K562 (cell line): ENCODE measurements around the gene SLC27A2. TPM values are rescaled to one million over a fixed set of nuclear protein-coding genes. Genes with fewer than 3 reads are reported as not detected.

Experiments used
- ATAC-seq: fragments of 200-7000 bp; cut with Tn5 transposase; 3 replicates; pipeline ENCODE4 v1.9.1; 2020; ENCODE audit warnings: moderate library complexity
- BruUV-seq: library from RNA; stranded (reverse); fragments of 400-500 nt; replicated peaks from 2 replicates; lab custom pipeline; 2021; lab: Mats Ljungman, UMichigan
- CTCF ChIA-PET: fragments of 300-600 bp; formaldehyde crosslinking; extraction: SDS; loops from one replicate; lab custom pipeline; 2021; ENCODE audit warnings: low intra/inter-chr PET ratio; lab: Yijun Ruan, JAX
- POLR2A ChIA-PET: fragments of 300-600, 350-650 bp; sonication (Branson Sonifier 250); formaldehyde crosslinking; extraction: SDS; loops from one replicate; lab custom pipeline; 2021; ENCODE audit warnings: antibody characterized with exemption, inconsistent platforms; lab: Yijun Ruan, JAX
- DNase-seq, 4 experiments: peaks; one replicate each; pipeline versions ENCODE4 v3.0.0 to v3.0.0-alpha.2; 2011 to 2018; ENCODE audit warnings: low spot score in 3 of 4, mixed read lengths in 3 of 4; ENCODE audit errors: extremely low read depth in 1 of 4
- FAIRE-seq: peaks from 2 replicates; lab custom pipeline; 2011; peaks lifted over from hg19 to GRCh38; lab: Jason Lieb, UNC
- H2AFZ ChIP-seq: 2 replicates; pipeline ENCODE4 v1.6.0; 2011; ENCODE audit warnings: low read depth, low read length, control low read depth, inconsistent platforms
- H3K27ac ChIP-seq: fragments of 200-600 bp; 3 replicates; pipeline ENCODE4 v1.8.0; 2011; ENCODE audit warnings: low read depth, mild to moderate bottlenecking, control low read depth, inconsistent platforms, low read length, moderate library complexity, mixed read lengths; ENCODE audit errors: extremely low read depth
- H3K27me3 ChIP-seq, 2 experiments: fragments of 300-600 bp in 1 of 2; 2 replicates in 1 of 2; 3 replicates in 1 of 2; pipeline versions ENCODE4 v1.6.0 to v1.8.0; 2011; ENCODE audit warnings: inconsistent platforms in 2 of 2, low read length in 2 of 2, mild to moderate bottlenecking in 1 of 2, mixed read lengths in 1 of 2, moderate library complexity in 1 of 2; ENCODE audit not compliant: control insufficient read depth in 2 of 2, insufficient read depth in 2 of 2
- H3K36me3 ChIP-seq: fragments of 300-600 bp; 3 replicates; pipeline ENCODE4 v1.8.0; 2011; ENCODE audit warnings: mild to moderate bottlenecking, low read length, inconsistent platforms; ENCODE audit not compliant: control insufficient read depth, insufficient read depth
- H3K4me1 ChIP-seq, 2 experiments: fragments of 200-600 bp in 1 of 2; replicated peaks in 1 of 2; 2 replicates in 1 of 2; 3 replicates in 1 of 2; pipeline versions ENCODE4 v1.5.1 to v1.8.0; 2011; ENCODE audit warnings: inconsistent platforms in 2 of 2, low read length in 2 of 2, mild to moderate bottlenecking in 1 of 2, mixed read lengths in 1 of 2, moderate library complexity in 1 of 2; ENCODE audit not compliant: control insufficient read depth in 2 of 2, insufficient read depth in 2 of 2
- H3K4me2 ChIP-seq: 2 replicates; pipeline ENCODE4 v1.6.1; 2011; ENCODE audit warnings: low read length, control low read depth, inconsistent platforms, mixed read lengths; ENCODE audit not compliant: insufficient read depth
- H3K4me3 ChIP-seq: fragments of 200-600 bp; sonication (generic), shearing (Covaris generic); 2 replicates; pipeline ENCODE4 v1.5.1; 2016; ENCODE audit warnings: control low read depth, inconsistent platforms
- H3K79me2 ChIP-seq: fragments of 200-600 bp; 3 replicates; pipeline ENCODE4 v1.8.0; 2011; ENCODE audit warnings: low read length, inconsistent platforms; ENCODE audit not compliant: control insufficient read depth, insufficient read depth
- H3K9ac ChIP-seq, 2 experiments: 2 replicates each; pipeline versions ENCODE4 v1.6.0 to v1.6.1; 2011; ENCODE audit warnings: low read depth in 2 of 2, low read length in 2 of 2, control low read depth in 1 of 2, inconsistent platforms in 1 of 2, mild to moderate bottlenecking in 1 of 2, mixed read lengths in 1 of 2; ENCODE audit not compliant: insufficient read depth in 1 of 2
- H3K9me1 ChIP-seq: one replicate; pipeline ENCODE4 v1.6.0; 2011; ENCODE audit warnings: inconsistent platforms, mild to moderate bottlenecking, low read length, moderate library complexity; ENCODE audit not compliant: control insufficient read depth, insufficient read depth
- H3K9me3 ChIP-seq: replicated peaks from 2 replicates; pipeline ENCODE4 v1.5.1; 2011; ENCODE audit warnings: low read depth, low read length, inconsistent platforms; ENCODE audit not compliant: control insufficient read depth, insufficient read depth
- H4K20me1 ChIP-seq: replicated peaks from 2 replicates; pipeline ENCODE4 v1.6.1; 2011; ENCODE audit warnings: low read length, inconsistent platforms, mixed read lengths; ENCODE audit not compliant: control insufficient read depth, insufficient read depth
- REST ChIP-seq, 2 experiments: fragments of 450-650 bp; formaldehyde crosslinking in 1 of 2; IDR thresholded peaks; 2 replicates each; pipeline versions ENCODE4 v1.4.0 to v1.6.1; 2014 to 2020; ENCODE audit warnings: mild to moderate bottlenecking in 2 of 2, borderline replicate concordance in 1 of 2, low read depth in 1 of 2
- WGBS: fragments of 100-300 bp; shearing (Covaris generic); methylation state at CpG from one replicate; pipeline ENCODE4 v1.1.6; 2016; ENCODE audit warnings: low coverage, mixed read lengths; ENCODE audit not compliant: insufficient coverage; ENCODE audit errors: missing lambda C conversion rate; 5-methylcytosine and 5-hydroxymethylcytosine counted together
- in situ Hi-C: fragments of 300-500 bp; cut with MboI; formaldehyde crosslinking; loops from 4 replicates; pipeline ENCODE4 v1.15.0; 2018; ENCODE audit warnings: inconsistent platforms, mixed read lengths
- intact Hi-C: fragments of 100-400 bp; cut with micrococcal nuclease; formaldehyde crosslinking; loops from 2 replicates; pipeline ENCODE4 v1.14.2; 2022
- polyA plus RNA-seq, 8 experiments: library from polyadenylated mRNA; depleted of rRNA in 4 of 8; stranded (reverse) in 5 of 8; unstranded in 3 of 8; fragments of >200 nt; fragmentation: Nextera tagmentation in 2 of 8; fragmentation: Illumina TruSeq in 1 of 8; extraction: Ambion mirVana in 2 of 8; extraction: Trizol in 1 of 8; gene quantifications; 2 replicates each; pipeline versions ENCODE4 v1.2.1 to v1.2.3, GENCODE V29; 2011 to 2014; ENCODE audit warnings: inconsistent platforms in 1 of 8, missing spikeins in 1 of 8
- total RNA-seq, 7 experiments: library from RNA; depleted of rRNA in 6 of 7; stranded (reverse); fragments of >200 nt in 6 of 7; fragmentation: Illumina TruSeq in 2 of 7; extraction: Trizol in 2 of 7; gene quantifications; 2 replicates each; pipeline versions ENCODE4 v1.2.1 to v1.2.3, GENCODE V29; 2011 to 2021; ENCODE audit warnings: low replicate concordance in 1 of 7
- TF ChIP-seq, protein P1 (sequence below), 2 experiments: fragments of 450-650 bp; IDR thresholded peaks; 2 replicates each; pipeline ENCODE4 v1.6.1; 2016

SLC27A2 gene
- total and polyA plus RNA-seq, 9 of the 15 experiments (the other 6 are each of a cell fraction or from before 2014, with no cell fraction given): 4.9 to 38.0 (median 22.7) TPM

DNA sequence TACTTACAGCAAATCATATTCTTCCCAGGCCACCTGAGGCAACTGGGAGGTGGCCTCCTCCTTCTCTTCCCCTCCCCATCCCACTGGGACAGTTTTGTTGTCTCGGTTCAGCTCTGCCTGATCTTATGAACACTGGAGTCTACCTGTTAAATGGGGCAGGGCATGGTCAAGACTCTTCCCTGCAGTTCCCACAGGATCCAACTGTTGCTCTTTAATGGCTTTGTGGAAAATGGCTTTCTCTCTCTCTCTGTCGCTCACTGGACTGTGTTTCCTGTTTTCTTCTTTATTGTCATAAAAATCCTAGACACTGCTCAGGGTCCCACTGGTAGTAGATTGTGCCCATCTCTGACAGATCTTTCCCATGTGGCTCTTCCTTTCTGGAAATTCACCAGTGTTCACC, 40.2 kb downstream of the SLC27A2 start (continued):
- no peak for TF ChIP-seq REST (IDR thresholded peaks at IDR 0.05; ENCODE audit: borderline replicate concordance)
- no peak for TF ChIP-seq REST (CRISPR knock-in tag; IDR thresholded peaks at IDR 0.05; ENCODE audit: low read depth)
- TF ChIP-seq, all 486 proteins: peak for 0

DNA sequence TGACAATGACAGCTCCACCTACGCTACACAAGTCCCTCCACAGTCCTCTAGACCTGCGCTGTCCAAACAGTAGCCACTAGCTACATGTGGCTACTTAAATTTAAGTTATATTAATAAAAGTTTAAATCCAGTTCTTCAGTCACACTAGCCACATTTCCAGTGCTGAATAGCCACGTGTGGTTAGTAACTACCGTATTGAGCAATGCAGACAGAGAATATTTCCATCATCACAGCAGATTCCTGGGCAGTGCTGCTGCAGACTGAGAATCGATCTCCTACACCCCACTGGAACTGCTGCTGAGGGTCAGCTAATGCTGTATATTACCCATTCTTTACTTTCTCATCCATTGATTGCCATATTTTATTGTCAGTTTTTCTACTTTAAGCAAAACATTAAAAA, 42.6 kb downstream of the SLC27A2 start:
- no peak overlapping the region for H3K27ac ChIP-seq
- WGBS: 76% methylated on average over 5 of the region's 5 CpGs
- ChIA-PET CTCF (no interaction called here), POLR2A (interaction anchor here (1.1 kb wide), 1 partner anchor 152 kb away, joined by 3 read pairs; no protein-coding TSS in a partner anchor)
- FAIRE-seq: no peak
- no peak for DNase-seq
- no peaks in the 10 kb centered on the region for H3K9me1 ChIP-seq
- no peak for ATAC-seq
- no peaks in the 10 kb centered on the region; a peak in 1 of 5 replicates for H3K4me1 ChIP-seq
- no peak overlapping the region for H3K9ac ChIP-seq
- no peaks in the 10 kb centered on the region for H3K79me2 ChIP-seq
- BruUV-seq: no TSS peak
- no peaks in the 10 kb centered on the region for H3K27me3 ChIP-seq
- no peaks in the 10 kb centered on the region for H3K9me3 ChIP-seq
- intact Hi-C loops (no loop called here), in situ Hi-C loops (no loop called here)
- no peak overlapping the region for H3K4me3 ChIP-seq
- no peak overlapping the region for H3K4me2 ChIP-seq
- peaks cover 41% of the 10 kb centered on the region for H3K36me3 ChIP-seq
- no peak overlapping the region for H2AFZ ChIP-seq
- H4K20me1 ChIP-seq: no peaks in the 10 kb centered on the region
- TF ChIP-seq, protein P1, sequence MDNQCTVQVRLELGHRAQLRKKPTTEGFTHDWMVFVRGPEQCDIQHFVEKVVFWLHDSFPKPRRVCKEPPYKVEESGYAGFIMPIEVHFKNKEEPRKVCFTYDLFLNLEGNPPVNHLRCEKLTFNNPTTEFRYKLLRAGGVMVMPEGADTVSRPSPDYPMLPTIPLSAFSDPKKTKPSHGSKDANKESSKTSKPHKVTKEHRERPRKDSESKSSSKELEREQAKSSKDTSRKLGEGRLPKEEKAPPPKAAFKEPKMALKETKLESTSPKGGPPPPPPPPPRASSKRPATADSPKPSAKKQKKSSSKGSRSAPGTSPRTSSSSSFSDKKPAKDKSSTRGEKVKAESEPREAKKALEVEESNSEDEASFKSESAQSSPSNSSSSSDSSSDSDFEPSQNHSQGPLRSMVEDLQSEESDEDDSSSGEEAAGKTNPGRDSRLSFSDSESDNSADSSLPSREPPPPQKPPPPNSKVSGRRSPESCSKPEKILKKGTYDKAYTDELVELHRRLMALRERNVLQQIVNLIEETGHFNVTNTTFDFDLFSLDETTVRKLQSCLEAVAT (IDR thresholded peaks at IDR 0.05): no peak
